Measurements from ENCODE around the gene BCL11B. TPM values are rescaled to one million over a fixed set of nuclear protein-coding genes. Genes with fewer than 3 reads are reported as not detected.

BCL11B gene
- total RNA-seq, 6 donors from 2014 or later: 1.1 to 4.5 (median 2.2) TPM

- Histone ChIP-seq H3K36me3 (no peaks in the 10 kb centered on the region), H3K9me3 (no peaks in the 10 kb centered on the region), H3K4me3 (no peak overlapping the region), H3K27me3 (peaks cover 0 to 19% (median 8%) of the 10 kb centered on the region in 4 donors), H3K4me1 (peaks cover 0 to 21% (median 10%) of the 10 kb centered on the region in 4 donors), H3K27ac (peak overlapping the region in 3 of 4 donors; percentile 18 to 54 (median 22))
- whole genome bisulfite sequencing, 2 donors: 75 to 76% methylated on average over 11 of the region's 11 CpGs
- TF ChIP-seq POLR2AphosphoS5 (IDR thresholded peaks at IDR 0.05): no peak
- TF ChIP-seq CTCF (IDR thresholded peaks at IDR 0.05): no peak
- no peak for TF ChIP-seq EP300 (IDR thresholded peaks at IDR 0.05)
- TF ChIP-seq POLR2A (IDR thresholded peaks at IDR 0.05): no peak
- DNase-seq (no peak), ATAC-seq (ENCODE audit: low FRiP score in 2 of 2) (no peak)
Measured at GRCh38 chr14:99242238-99242637, 29.8 kb downstream of the BCL11B start.

- H3K9me3 ChIP-seq: no peaks in the 10 kb centered on the region
- ATAC-seq (ENCODE audit: low FRiP score in 2 of 2): no peak
- H3K27me3 ChIP-seq: peaks cover 0 to 13% (median 5%) of the 10 kb centered on the region in 4 donors
- peak overlapping the region in 2 of 4 donors; percentile 22 to 23 for H3K27ac ChIP-seq
- no peaks in the 10 kb centered on the region for H3K36me3 ChIP-seq
- H3K4me3 ChIP-seq: no peak overlapping the region
- H3K4me1 ChIP-seq: peaks cover 0 to 16% (median 10%) of the 10 kb centered on the region in 4 donors
- TF ChIP-seq POLR2AphosphoS5 (IDR thresholded peaks at IDR 0.05): no peak
- TF ChIP-seq EP300 (IDR thresholded peaks at IDR 0.05): no peak
- TF ChIP-seq POLR2A (IDR thresholded peaks at IDR 0.05): no peak
- TF ChIP-seq CTCF (IDR thresholded peaks at IDR 0.05): no peak
- no peak for DNase-seq
- 39 to 46% methylated on average over 18 of the region's 18 CpGs for whole genome bisulfite sequencing, 2 donors
Measured at GRCh38 chr14:99241325-99242010, 30.5 kb downstream of the BCL11B start.

GRCh38 chr14:99240627-99241324 is 31.2 kb downstream of the BCL11B start:
- 81 to 85% methylated on average over 23 of the region's 23 CpGs for WGBS, 2 donors
- H3K27me3 ChIP-seq: peaks cover 0 to 6% (median 2%) of the 10 kb centered on the region in 4 donors
- H3K27ac ChIP-seq: peak overlapping the region in 1 of 4 donors; percentile 23
- H3K9me3 ChIP-seq: peaks cover 0 to 2% (median under 1%) of the 10 kb centered on the region in 4 donors
- TF ChIP-seq POLR2AphosphoS5 (IDR thresholded peaks at IDR 0.05): no peak
- no peaks in the 10 kb centered on the region for H3K36me3 ChIP-seq
- no peak overlapping the region for H3K4me3 ChIP-seq
- no peak for DNase-seq
- ATAC-seq (ENCODE audit: low FRiP score in 2 of 2): no peak
- H3K4me1 ChIP-seq: peaks cover 0 to 9% (median 4%) of the 10 kb centered on the region in 4 donors

GRCh38 chr14:99239661-99240092 is 32.3 kb downstream of the BCL11B start:
- H3K27ac ChIP-seq: no peak overlapping the region
- H3K36me3 ChIP-seq: no peaks in the 10 kb centered on the region
- H3K9me3 ChIP-seq: peaks cover 9 to 13% (median 11%) of the 10 kb centered on the region in 4 donors
- no peaks in the 10 kb centered on the region for H3K4me1 ChIP-seq
- H3K27me3 ChIP-seq: no peaks in the 10 kb centered on the region
- H3K4me3 ChIP-seq: no peak overlapping the region
- no peak for TF ChIP-seq POLR2A (IDR thresholded peaks at IDR 0.05)
- no peak for TF ChIP-seq POLR2AphosphoS5 (IDR thresholded peaks at IDR 0.05)
- 25 to 46% methylated on average over 7 of the region's 7 CpGs for WGBS, 2 donors
- DNase-seq (no peak), ATAC-seq (ENCODE audit: low FRiP score in 2 of 2) (no peak)

- Histone ChIP-seq H3K36me3 (no peaks in the 10 kb centered on the region), H3K9me3 (peaks cover 11 to 17% (median 12%) of the 10 kb centered on the region in 4 donors), H3K27ac (no peak overlapping the region), H3K4me1 (no peaks in the 10 kb centered on the region), H3K4me3 (no peak overlapping the region), H3K27me3 (no peaks in the 10 kb centered on the region)
- ATAC-seq (ENCODE audit: low FRiP score in 2 of 2) (no peak), DNase-seq (no peak)
- no peak for TF ChIP-seq EP300 (IDR thresholded peaks at IDR 0.05)
- TF ChIP-seq POLR2AphosphoS5 (IDR thresholded peaks at IDR 0.05): no peak
- no peak for TF ChIP-seq POLR2A (IDR thresholded peaks at IDR 0.05)
- TF ChIP-seq CTCF (IDR thresholded peaks at IDR 0.05): no peak
- 82 to 100% methylated on average over 1 to 6 of the region's 6 CpGs for WGBS, 2 donors
Measured at GRCh38 chr14:99238216-99238615, 33.8 kb downstream of the BCL11B start.

Data from upper lobe of left lung (tissue), 6 donors.